HEK293T (cell line): ENCODE measurements around the gene CAST.

Experiments
- CTCF ChIA-PET: fragments of 350-600 bp; formaldehyde crosslinking; extraction: SDS; loops from one replicate; lab custom pipeline; 2021; ENCODE audit warnings: antibody characterized with exemption, inconsistent platforms; lab: Yijun Ruan, JAX
- POLR2A ChIA-PET: fragments of 350-600 bp; formaldehyde crosslinking; extraction: SDS; loops from one replicate; lab custom pipeline; 2020; ENCODE audit warnings: antibody characterized with exemption, inconsistent platforms; lab: Yijun Ruan, JAX
- DNase-seq: peaks from one replicate; pipeline ENCODE4 v3.0.0; 2012; ENCODE audit warnings: mixed read lengths; ENCODE audit errors: extremely low spot score
- ARNT ChIP-seq: fragments of 450-650 bp; IDR thresholded peaks from 2 replicates; pipeline ENCODE4 v1.6.1; 2017; ENCODE audit warnings: mild to moderate bottlenecking
- BHLHE40 ChIP-seq: fragments of 450-650 bp; IDR thresholded peaks from 2 replicates; pipeline ENCODE4 v1.6.1; 2016; ENCODE audit warnings: mild to moderate bottlenecking, moderate library complexity, borderline replicate concordance
- CTBP1 ChIP-seq: fragments of 450-650 bp; IDR thresholded peaks from 2 replicates; pipeline ENCODE4 v1.6.1; 2016; ENCODE audit warnings: borderline replicate concordance
- ELF4 ChIP-seq: fragments of 450-650 bp; IDR thresholded peaks from 2 replicates; pipeline ENCODE4 v1.6.1; 2017; ENCODE audit warnings: antibody characterized with exemption
- FOXA1 ChIP-seq: fragments of 450-650 bp; IDR thresholded peaks from 2 replicates; pipeline ENCODE4 v1.6.1; 2016; ENCODE audit warnings: mild to moderate bottlenecking
- FOXK2 ChIP-seq: fragments of 450-650 bp; IDR thresholded peaks from 2 replicates; pipeline ENCODE4 v1.6.1; 2016; ENCODE audit warnings: mild to moderate bottlenecking
- FOXM1 ChIP-seq: fragments of 450-650 bp; IDR thresholded peaks from 2 replicates; pipeline ENCODE4 v1.6.1; 2017; ENCODE audit warnings: mild to moderate bottlenecking, borderline replicate concordance
- HDGF ChIP-seq: fragments of 450-650 bp; IDR thresholded peaks from 2 replicates; pipeline ENCODE4 v1.6.1; 2017; ENCODE audit warnings: antibody characterized with exemption, borderline replicate concordance
- L3MBTL2 ChIP-seq: fragments of 450-650 bp; conservative IDR thresholded peaks from 2 replicates; pipeline ENCODE4 v1.6.1; 2016; ENCODE audit warnings: mild to moderate bottlenecking
- LEF1 ChIP-seq: fragments of 450-650 bp; IDR thresholded peaks from 2 replicates; pipeline ENCODE4 v1.6.1; 2017; ENCODE audit warnings: mild to moderate bottlenecking, borderline replicate concordance
- NFRKB ChIP-seq: fragments of 450-650 bp; IDR thresholded peaks from 2 replicates; pipeline ENCODE4 v1.6.1; 2016; ENCODE audit warnings: mild to moderate bottlenecking, moderate library complexity
- SP1 ChIP-seq: fragments of 450-650 bp; IDR thresholded peaks from 2 replicates; pipeline ENCODE4 v1.6.1; 2017
- SUZ12 ChIP-seq: fragments of 450-650 bp; IDR thresholded peaks from 2 replicates; pipeline ENCODE4 v1.6.1; 2016; ENCODE audit warnings: mild to moderate bottlenecking
- TARDBP ChIP-seq: fragments of 450-650 bp; IDR thresholded peaks from 2 replicates; pipeline ENCODE4 v1.6.1; 2016
- ZNF384 ChIP-seq: fragments of 450-650 bp; IDR thresholded peaks from 2 replicates; pipeline ENCODE4 v1.6.1; 2016
- TF ChIP-seq, protein P1 (sequence below): fragments of 450-650 bp; IDR thresholded peaks from 2 replicates; pipeline ENCODE4 v1.6.1; 2016

The CAST gene

GRCh38 chr5:96714450-96714849 lies 52.3 kb downstream of the CAST start:
- POLR2A ChIA-PET, result interaction anchor here (0.8 to 3.9 kb wide), 2 partner anchors 12 to 17 kb away, joined by 3 to 23 read pairs; no protein-coding TSS in a partner anchor
- no peak for DNase-seq
- CTCF ChIA-PET, result interaction anchor here (0.8 kb wide), 1 partner anchor 9 kb away, joined by 3 read pairs; no protein-coding TSS in a partner anchor
- TF ChIP-seq FOXK2, result no peak
- TF ChIP-seq ZNF384, result no peak
- no peak for TF ChIP-seq L3MBTL2
- no peak for TF ChIP-seq ELF4
- TF ChIP-seq ARNT, result no peak
- no peak for TF ChIP-seq FOXM1
- TF ChIP-seq CTBP1, result no peak
- TF ChIP-seq, protein P1, sequence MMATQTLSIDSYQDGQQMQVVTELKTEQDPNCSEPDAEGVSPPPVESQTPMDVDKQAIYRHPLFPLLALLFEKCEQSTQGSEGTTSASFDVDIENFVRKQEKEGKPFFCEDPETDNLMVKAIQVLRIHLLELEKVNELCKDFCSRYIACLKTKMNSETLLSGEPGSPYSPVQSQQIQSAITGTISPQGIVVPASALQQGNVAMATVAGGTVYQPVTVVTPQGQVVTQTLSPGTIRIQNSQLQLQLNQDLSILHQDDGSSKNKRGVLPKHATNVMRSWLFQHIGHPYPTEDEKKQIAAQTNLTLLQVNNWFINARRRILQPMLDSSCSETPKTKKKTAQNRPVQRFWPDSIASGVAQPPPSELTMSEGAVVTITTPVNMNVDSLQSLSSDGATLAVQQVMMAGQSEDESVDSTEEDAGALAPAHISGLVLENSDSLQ, result no peak
- no peak for TF ChIP-seq BHLHE40
- TF ChIP-seq SUZ12, result no peak
- TF ChIP-seq LEF1, result no peak
- TF ChIP-seq NFRKB, result no peak
- TF ChIP-seq SP1, result no peak

DNA sequence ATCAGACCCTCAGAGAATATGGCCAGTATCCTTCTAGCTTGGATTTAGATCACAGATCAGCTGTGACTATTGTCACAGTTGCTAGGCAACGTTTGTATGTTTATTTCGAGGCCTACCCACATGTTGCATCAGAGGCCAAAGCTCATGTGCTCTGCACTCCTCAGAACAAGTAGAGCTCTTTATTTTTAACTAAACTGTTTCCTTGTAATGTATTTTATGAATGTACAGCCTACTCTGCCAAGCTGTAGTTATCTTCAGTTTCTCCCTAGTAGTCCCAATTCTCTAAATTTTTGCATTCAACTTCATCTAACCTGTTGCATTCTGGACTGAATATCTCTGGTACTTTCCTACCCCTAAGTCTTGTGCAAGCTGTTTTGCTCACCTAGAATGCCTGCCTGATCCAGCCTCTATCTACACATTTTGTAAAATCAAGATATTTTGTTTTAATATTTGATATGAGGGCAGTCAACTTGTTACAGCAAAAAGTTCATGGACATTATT lies 52.8 kb downstream of the CAST start:
- DNase-seq, result no peak
- CTCF ChIA-PET, result interaction anchor here (0.8 kb wide), 1 partner anchor 9 kb away, joined by 3 read pairs; no protein-coding TSS in a partner anchor
- POLR2A ChIA-PET, result interaction anchor here (0.8 to 3.9 kb wide), 2 partner anchors 13 to 16 kb away, joined by 3 to 23 read pairs; no protein-coding TSS in a partner anchor
- TF ChIP-seq CTBP1, result no peak

DNA sequence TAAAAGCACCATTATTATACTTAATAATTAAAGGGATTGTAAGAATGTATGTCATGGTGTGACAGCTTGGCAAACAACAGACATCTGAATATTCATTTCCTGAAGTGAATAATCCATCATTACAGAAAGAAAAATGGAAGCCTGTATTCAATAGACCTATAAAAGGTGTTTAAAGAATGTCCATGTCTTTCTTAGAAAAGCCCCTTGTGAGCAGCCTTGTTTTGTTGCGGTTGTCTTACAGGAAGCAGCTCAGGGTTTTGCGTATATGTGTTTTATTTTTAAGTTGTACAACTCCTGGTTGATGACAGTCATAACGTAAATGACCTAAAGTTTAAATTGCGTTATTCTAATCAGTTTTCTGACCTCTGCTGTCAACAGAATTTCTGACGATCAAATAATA lies 53.8 kb downstream of the CAST start:
- TF ChIP-seq ARNT, result no peak
- TF ChIP-seq ELF4, result no peak
- no peak for TF ChIP-seq LEF1
- no peak for TF ChIP-seq CTBP1
- no peak for TF ChIP-seq FOXM1
- TF ChIP-seq, protein P1, result no peak
- TF ChIP-seq FOXK2, result no peak
- TF ChIP-seq HDGF, result no peak
- no peak for TF ChIP-seq ZNF384
- TF ChIP-seq NFRKB, result no peak
- no peak for TF ChIP-seq SP1
- no peak for TF ChIP-seq TARDBP
- no peak for TF ChIP-seq FOXA1
- no peak for TF ChIP-seq L3MBTL2
- TF ChIP-seq BHLHE40, result no peak
- no peak for TF ChIP-seq SUZ12
- ChIA-PET POLR2A (no interaction called here), CTCF (interaction anchor here (1.1 kb wide), 1 partner anchor 10 kb away, joined by 4 read pairs; no protein-coding TSS in a partner anchor)
- DNase-seq, result no peak

GRCh38 chr5:96716716-96717115 lies 54.5 kb downstream of the CAST start:
- TF ChIP-seq HDGF, result no peak
- no peak for TF ChIP-seq NFRKB
- TF ChIP-seq CTBP1, result peak; percentile 66; the same call in 1 of the 2 replicates
- TF ChIP-seq LEF1, result no peak
- peak; percentile 62 for TF ChIP-seq ZNF384
- TF ChIP-seq FOXM1, result no peak
- TF ChIP-seq TARDBP, result no peak
- TF ChIP-seq BHLHE40, result no peak
- no peak for TF ChIP-seq SUZ12
- no peak for TF ChIP-seq FOXA1
- TF ChIP-seq, protein P1, result peak; percentile 69
- no peak for TF ChIP-seq ELF4
- no peak for TF ChIP-seq FOXK2
- TF ChIP-seq L3MBTL2, result no peak
- TF ChIP-seq SP1, result no peak
- TF ChIP-seq ARNT, result no peak
- CTCF ChIA-PET, result interaction anchor here (0.6 to 1.1 kb wide), 2 partner anchors 10 to 11 kb away, joined by 3 to 4 read pairs; no protein-coding TSS in a partner anchor
- DNase-seq, result peak; percentile 48
- POLR2A ChIA-PET, result interaction anchor here (1.2 kb wide), 1 partner anchor 14 kb away, joined by 7 read pairs; no protein-coding TSS in a partner anchor

DNA sequence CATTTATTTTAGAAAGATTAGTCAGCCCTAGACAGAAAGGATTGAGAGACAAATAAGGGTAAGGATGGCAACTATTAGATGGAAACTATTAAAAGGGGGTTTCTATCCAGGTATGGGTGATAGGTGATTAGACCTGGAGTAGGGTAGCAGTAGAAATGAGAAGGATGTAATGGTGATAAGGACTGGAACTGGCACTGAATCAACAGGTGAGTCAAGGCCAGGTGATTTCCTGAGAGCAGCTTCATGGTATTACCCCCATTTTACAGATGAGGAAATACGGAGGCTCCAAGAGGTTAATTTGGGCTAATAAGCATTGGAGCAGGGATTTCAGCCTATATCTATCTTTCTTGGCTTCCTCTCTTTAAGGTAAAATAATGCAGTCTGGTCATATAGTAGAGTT lies 55.7 kb downstream of the CAST start:
- DNase-seq, result no peak
- CTCF ChIA-PET, result no interaction called here
- no peak for TF ChIP-seq ELF4
- no peak for TF ChIP-seq L3MBTL2
- TF ChIP-seq BHLHE40, result no peak
- POLR2A ChIA-PET, result no interaction called here

DNA sequence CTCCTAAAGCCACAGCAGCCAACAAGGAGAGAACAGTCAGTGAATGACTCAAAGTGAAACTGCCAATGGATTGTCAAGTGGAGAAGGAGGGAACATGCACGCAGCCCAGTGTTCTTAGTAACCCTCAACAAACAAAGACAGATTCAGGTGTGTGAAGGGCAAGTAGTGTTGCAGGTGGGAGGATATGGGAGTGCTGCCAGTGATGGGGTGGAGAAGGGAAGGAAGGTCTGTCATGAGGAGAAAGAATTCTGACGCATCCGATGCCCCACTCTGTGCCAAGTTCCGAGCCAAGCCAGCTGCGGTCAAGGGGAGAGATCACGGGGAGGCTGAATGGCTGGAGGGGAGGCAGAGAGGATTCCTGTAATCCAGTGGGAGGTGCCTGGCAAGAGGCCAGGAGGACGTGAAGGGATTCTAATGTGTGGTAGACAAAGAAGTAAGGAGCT lies 56.5 kb downstream of the CAST start:
- no peak for DNase-seq
- ChIA-PET POLR2A (no interaction called here), CTCF (no interaction called here)
- TF ChIP-seq CTBP1, result no peak
- TF ChIP-seq L3MBTL2, result no peak
- no peak for TF ChIP-seq ZNF384
- TF ChIP-seq TARDBP, result no peak
- no peak for TF ChIP-seq SP1
- no peak for TF ChIP-seq LEF1
- no peak for TF ChIP-seq BHLHE40
- no peak for TF ChIP-seq FOXM1
- TF ChIP-seq, protein P1, result no peak
- TF ChIP-seq NFRKB, result no peak
- TF ChIP-seq HDGF, result no peak
- TF ChIP-seq FOXK2, result no peak
- no peak for TF ChIP-seq ELF4
- no peak for TF ChIP-seq FOXA1
- TF ChIP-seq SUZ12, result no peak
- no peak for TF ChIP-seq ARNT
